Mesendoderm (in vitro differentiated cells): ENCODE measurements around the gene ASTN2.

ENCODE experiments used
- DNase-seq: peaks from one replicate; pipeline ENCODE4 v3.0.0; 2013
- H2AK5ac ChIP-seq: 2 replicates; pipeline ENCODE4 v1.6.1; 2013; ENCODE audit warnings: low read length, inconsistent platforms
- H2BK120ac ChIP-seq: 2 replicates; pipeline ENCODE4 v1.6.1; 2013; ENCODE audit warnings: low read depth, mild to moderate bottlenecking, low read length, moderate library complexity, mixed read lengths
- H2BK15ac ChIP-seq: replicated peaks from 2 replicates; pipeline ENCODE4 v1.6.1; 2013; ENCODE audit warnings: low read depth, mild to moderate bottlenecking, moderate library complexity
- H2BK5ac ChIP-seq: 2 replicates; pipeline ENCODE4 v1.6.1; 2013; ENCODE audit warnings: low read length, inconsistent platforms
- H3K18ac ChIP-seq: 2 replicates; pipeline ENCODE4 v1.6.1; 2013; ENCODE audit warnings: mild to moderate bottlenecking, low read length, mixed read lengths
- H3K23ac ChIP-seq: one replicate; pipeline ENCODE4 v1.6.1; 2013; ENCODE audit warnings: low read length
- H3K27ac ChIP-seq: 2 replicates; pipeline ENCODE4 v1.5.1; 2013; ENCODE audit warnings: low read depth, mild to moderate bottlenecking, inconsistent platforms, low read length, moderate library complexity
- H3K27me3 ChIP-seq: 2 replicates; pipeline ENCODE4 v1.6.1; 2013; ENCODE audit warnings: low read length, control low read depth, mild to moderate bottlenecking, inconsistent platforms; ENCODE audit not compliant: insufficient read depth, poor library complexity
- H3K36me3 ChIP-seq: 2 replicates; pipeline ENCODE4 v1.6.1; 2013; ENCODE audit warnings: low read length, inconsistent platforms; ENCODE audit not compliant: control insufficient read depth, insufficient read depth
- H3K4ac ChIP-seq: one replicate; pipeline ENCODE4 v1.6.1; 2013; ENCODE audit warnings: low read depth, mild to moderate bottlenecking, low read length, moderate library complexity
- H3K4me1 ChIP-seq: 2 replicates; pipeline ENCODE4 v1.6.1; 2013; ENCODE audit warnings: low read depth, low read length, inconsistent platforms; ENCODE audit not compliant: control insufficient read depth
- H3K4me2 ChIP-seq: 2 replicates; pipeline ENCODE4 v1.6.1; 2013; ENCODE audit warnings: low read length
- H3K4me3 ChIP-seq: 2 replicates; pipeline ENCODE4 v1.5.1; 2013; ENCODE audit warnings: mild to moderate bottlenecking, low read length
- H3K56ac ChIP-seq: one replicate; pipeline ENCODE4 v1.6.1; 2013; ENCODE audit warnings: low read length
- H3K79me1 ChIP-seq: 2 replicates; pipeline ENCODE4 v1.6.1; 2013; ENCODE audit warnings: low read length, inconsistent platforms
- H3K79me2 ChIP-seq: 2 replicates; pipeline ENCODE4 v1.6.1; 2013; ENCODE audit warnings: mild to moderate bottlenecking, low read length; ENCODE audit not compliant: control insufficient read depth, insufficient read depth
- H3K9ac ChIP-seq: 2 replicates; pipeline ENCODE4 v1.6.1; 2013; ENCODE audit warnings: low read length, inconsistent platforms
- H4K5ac ChIP-seq: one replicate; pipeline ENCODE4 v1.6.1; 2013; ENCODE audit warnings: low read length
- H4K8ac ChIP-seq: one replicate; pipeline ENCODE4 v1.6.1; 2013; ENCODE audit warnings: low read depth, mild to moderate bottlenecking, control low read depth, low read length, moderate library complexity
- WGBS: extraction: QIAGEN DNeasy Blood & Tissue Kit; methylation state at CpG from one replicate; pipeline ENCODE4 v1.1.7; 2013; ENCODE audit warnings: low lambda C conversion rate, missing lambda C conversion rate; ENCODE audit not compliant: insufficient coverage; ENCODE audit errors: extremely low coverage; 5-methylcytosine and 5-hydroxymethylcytosine counted together

The ASTN2 gene

DNA sequence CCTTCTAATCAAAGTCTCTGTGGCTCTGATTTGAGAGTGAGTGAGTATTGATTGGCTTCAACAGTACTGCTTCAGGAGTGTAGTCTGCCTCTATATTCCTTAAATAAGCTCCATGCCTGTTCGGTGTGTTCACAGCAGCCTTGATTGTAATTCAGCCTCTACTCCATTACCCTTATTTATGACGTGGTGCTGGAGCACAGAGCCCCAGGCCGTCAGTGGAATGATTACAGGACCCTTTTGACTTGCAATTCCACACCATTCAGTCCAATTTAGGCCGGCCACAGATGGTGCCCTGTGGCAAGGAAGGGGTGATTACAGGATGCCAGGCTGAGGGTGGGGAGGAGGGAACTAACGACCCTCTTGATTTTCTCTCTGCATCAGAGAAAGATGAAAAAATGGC lies 110.3 kb downstream of the ASTN2 start:
- no peak overlapping the region for H2BK5ac ChIP-seq
- H3K4me1 ChIP-seq: no peaks in the 10 kb centered on the region
- H3K56ac ChIP-seq: no peak overlapping the region
- DNase-seq: no peak
- H4K8ac ChIP-seq: no peak overlapping the region
- H3K4ac ChIP-seq: no peak overlapping the region
- no peak overlapping the region for H3K4me2 ChIP-seq
- no peak overlapping the region for H2AK5ac ChIP-seq
- H3K23ac ChIP-seq: no peak overlapping the region
- no peak overlapping the region for H3K4me3 ChIP-seq
- H2BK120ac ChIP-seq: no peak overlapping the region
- no peak overlapping the region for H3K9ac ChIP-seq
- H3K36me3 ChIP-seq: no peaks in the 10 kb centered on the region
- no peak overlapping the region for H3K27ac ChIP-seq
- no CpG with 5 or more reads among the region's 5 CpGs for WGBS
- H4K5ac ChIP-seq: no peak overlapping the region
- H3K79me2 ChIP-seq: no peaks in the 10 kb centered on the region
- H3K27me3 ChIP-seq: no peaks in the 10 kb centered on the region
- H3K79me1 ChIP-seq: no peaks in the 10 kb centered on the region
- no peak overlapping the region for H3K18ac ChIP-seq
- H2BK15ac ChIP-seq: no peak overlapping the region

DNA sequence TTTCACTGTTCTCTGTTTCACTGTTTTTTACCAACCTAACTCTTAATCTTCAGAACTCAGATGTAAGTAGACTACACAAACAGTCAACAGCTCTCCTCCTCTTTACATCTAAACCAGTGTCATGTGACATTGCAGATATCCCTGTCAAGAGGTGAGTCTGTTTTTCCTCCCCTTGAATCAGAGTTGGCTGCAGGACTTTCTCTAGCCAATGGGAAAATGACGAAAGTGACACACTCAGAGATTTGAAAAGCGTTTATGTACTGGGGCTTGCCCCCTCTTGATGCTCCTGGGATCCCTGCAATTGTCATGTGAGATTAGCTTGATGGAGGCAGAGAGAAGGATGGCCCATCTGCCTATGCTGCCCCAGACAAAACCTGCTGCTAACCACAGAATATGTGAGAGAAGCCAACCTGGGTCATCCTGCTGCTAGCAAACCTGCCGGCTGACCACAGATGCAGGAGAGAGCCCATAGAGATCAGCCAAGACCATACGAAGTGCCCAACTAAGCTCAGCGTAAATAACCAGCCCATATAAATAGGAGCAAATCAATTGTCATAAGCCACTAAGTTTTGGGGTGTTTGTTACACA lies 111.1 kb downstream of the ASTN2 start:
- no peak overlapping the region for H2BK120ac ChIP-seq
- DNase-seq: no peak
- no peaks in the 10 kb centered on the region for H3K79me1 ChIP-seq
- no peak overlapping the region for H3K56ac ChIP-seq
- H2AK5ac ChIP-seq: no peak overlapping the region
- no peak overlapping the region for H2BK15ac ChIP-seq
- H3K18ac ChIP-seq: no peak overlapping the region
- H3K36me3 ChIP-seq: no peaks in the 10 kb centered on the region
- H3K79me2 ChIP-seq: no peaks in the 10 kb centered on the region
- H4K5ac ChIP-seq: no peak overlapping the region
- H2BK5ac ChIP-seq: no peak overlapping the region
- H3K27ac ChIP-seq: no peak overlapping the region
- no CpG with 5 or more reads among the region's 5 CpGs for WGBS
- no peaks in the 10 kb centered on the region for H3K27me3 ChIP-seq
- no peak overlapping the region for H3K4ac ChIP-seq
- H3K23ac ChIP-seq: no peak overlapping the region
- no peaks in the 10 kb centered on the region for H3K4me1 ChIP-seq
- no peak overlapping the region for H4K8ac ChIP-seq
- no peak overlapping the region for H3K9ac ChIP-seq
- no peak overlapping the region for H3K4me2 ChIP-seq
- H3K4me3 ChIP-seq: no peak overlapping the region

DNA sequence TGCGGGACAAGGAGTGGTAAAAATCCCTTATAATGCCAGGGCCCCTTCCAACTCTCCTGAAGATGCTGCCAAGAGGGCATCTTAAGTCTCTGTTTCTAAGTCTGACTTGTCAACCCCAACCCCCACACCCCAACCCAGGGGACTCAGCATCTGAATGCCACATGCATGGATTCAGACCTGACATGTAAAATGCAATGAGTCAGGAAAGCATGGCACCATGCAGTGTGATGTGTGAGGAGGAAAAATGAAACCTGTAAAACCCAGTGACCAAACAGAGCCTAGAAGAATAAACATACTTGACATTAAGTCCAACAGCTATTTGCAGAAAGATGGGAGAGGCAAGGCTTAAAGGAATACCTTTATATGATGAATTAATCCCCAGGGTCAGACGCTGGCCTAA lies 112.4 kb downstream of the ASTN2 start:
- no peak overlapping the region for H3K27ac ChIP-seq
- no peak overlapping the region for H4K5ac ChIP-seq
- no peak overlapping the region for H2BK5ac ChIP-seq
- no peak overlapping the region for H3K23ac ChIP-seq
- no peak overlapping the region for H3K4me2 ChIP-seq
- no peak overlapping the region for H4K8ac ChIP-seq
- no peak overlapping the region for H2AK5ac ChIP-seq
- no peak overlapping the region for H3K4ac ChIP-seq
- H3K27me3 ChIP-seq: no peaks in the 10 kb centered on the region
- H3K4me3 ChIP-seq: no peak overlapping the region
- no peak overlapping the region for H2BK120ac ChIP-seq
- H2BK15ac ChIP-seq: no peak overlapping the region
- no peaks in the 10 kb centered on the region for H3K4me1 ChIP-seq
- no CpG with 5 or more reads among the region's 2 CpGs for WGBS
- H3K36me3 ChIP-seq: no peaks in the 10 kb centered on the region
- H3K56ac ChIP-seq: no peak overlapping the region
- H3K79me2 ChIP-seq: no peaks in the 10 kb centered on the region
- no peak for DNase-seq
- no peak overlapping the region for H3K9ac ChIP-seq
- no peak overlapping the region for H3K18ac ChIP-seq
- H3K79me1 ChIP-seq: no peaks in the 10 kb centered on the region

GRCh38 chr9:117300371-117301110 lies 114.3 kb downstream of the ASTN2 start:
- no peaks in the 10 kb centered on the region for H3K27me3 ChIP-seq
- H2AK5ac ChIP-seq: no peak overlapping the region
- H3K56ac ChIP-seq: no peak overlapping the region
- no peak overlapping the region for H3K4ac ChIP-seq
- no peak overlapping the region for H3K4me2 ChIP-seq
- H3K79me2 ChIP-seq: no peaks in the 10 kb centered on the region
- H2BK120ac ChIP-seq: no peak overlapping the region
- DNase-seq: no peak
- no CpG with 5 or more reads among the region's 4 CpGs for WGBS
- no peak overlapping the region for H3K18ac ChIP-seq
- H4K5ac ChIP-seq: no peak overlapping the region
- no peak overlapping the region for H3K9ac ChIP-seq
- no peak overlapping the region for H3K27ac ChIP-seq
- H2BK15ac ChIP-seq: no peak overlapping the region
- no peak overlapping the region for H4K8ac ChIP-seq
- H3K4me3 ChIP-seq: no peak overlapping the region
- no peak overlapping the region for H3K23ac ChIP-seq
- no peaks in the 10 kb centered on the region for H3K4me1 ChIP-seq
- H3K79me1 ChIP-seq: no peaks in the 10 kb centered on the region
- no peak overlapping the region for H2BK5ac ChIP-seq
- H3K36me3 ChIP-seq: no peaks in the 10 kb centered on the region

DNA sequence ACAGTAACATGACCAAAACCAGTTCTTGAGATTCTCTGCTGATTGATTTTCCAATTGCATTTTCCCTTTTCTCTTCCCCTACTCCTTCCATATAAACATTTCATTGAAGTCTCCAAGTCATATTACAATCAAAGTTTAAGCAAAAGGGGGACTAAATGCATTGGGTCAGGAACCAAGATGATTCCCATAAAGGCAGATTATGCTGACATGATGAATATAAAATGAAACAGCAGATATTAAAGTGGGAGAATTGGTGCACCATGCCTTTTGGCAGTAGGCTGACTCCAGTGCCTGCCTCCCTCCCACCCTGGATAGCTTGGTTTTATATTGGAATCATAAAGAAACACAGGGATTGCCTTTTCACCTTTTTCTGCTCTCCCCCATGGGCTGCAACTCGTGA lies 118.4 kb downstream of the ASTN2 start:
- Histone ChIP-seq H3K27me3 (no peaks in the 10 kb centered on the region), H4K5ac (no peak overlapping the region), H3K4ac (no peak overlapping the region), H3K79me1 (no peaks in the 10 kb centered on the region), H2BK15ac (no peak overlapping the region), H3K4me1 (no peaks in the 10 kb centered on the region), H3K36me3 (no peaks in the 10 kb centered on the region), H3K27ac (no peak overlapping the region), H3K4me2 (no peak overlapping the region), H3K9ac (no peak overlapping the region), H3K56ac (no peak overlapping the region), H2BK5ac (no peak overlapping the region), H3K79me2 (no peaks in the 10 kb centered on the region), H3K18ac (no peak overlapping the region), H2BK120ac (no peak overlapping the region), H3K4me3 (no peak overlapping the region), H4K8ac (no peak overlapping the region), H3K23ac (no peak overlapping the region), H2AK5ac (no peak overlapping the region)
- no peak for DNase-seq
- WGBS: no CpG with 5 or more reads among the region's 1 CpG
